ENCODE measurements around the gene AP1M1. TPM values are rescaled to one million over a fixed set of nuclear protein-coding genes. Genes with fewer than 3 reads are reported as not detected.

The AP1M1 gene
- total RNA-seq, 1 experiment from 2014 or later = 27.7 TPM

GRCh38 chr19:16259385-16260159 is 61.9 kb downstream of the AP1M1 start:
- no peak for ATAC-seq

GRCh38 chr19:16260160-16260811 is 62.6 kb downstream of the AP1M1 start:
- Mint-ChIP-seq H3K9me3 (no peaks in the 10 kb centered on the region), H3K27ac (no peak overlapping the region), H3K36me3 (no peaks in the 10 kb centered on the region), H3K4me1 (no peaks in the 10 kb centered on the region), H3K27me3 (ENCODE audit: low read depth) (no peaks in the 10 kb centered on the region), H3K4me3 (no peak overlapping the region)
- no peak for DNase-seq (ENCODE audit: low spot score)
- TF ChIP-seq NFATC4 (CRISPR knock-in tag; IDR thresholded peaks at IDR 0.05) (no peak), NFYB (CRISPR knock-in tag; conservative IDR thresholded peaks at IDR 0.05; ENCODE audit: low read depth) (no peak), ELF4 (CRISPR knock-in tag; IDR thresholded peaks at IDR 0.05; ENCODE audit: low read depth) (no peak), JUN (CRISPR knock-in tag; IDR thresholded peaks at IDR 0.05) (no peak), NR3C1 (CRISPR knock-in tag; conservative IDR thresholded peaks at IDR 0.05; ENCODE audit: low read depth) (no peak), TEAD4 (CRISPR knock-in tag; IDR thresholded peaks at IDR 0.05) (no peak), ZNF423 (CRISPR knock-in tag; IDR thresholded peaks at IDR 0.05) (no peak), ZNF232 (CRISPR knock-in tag; IDR thresholded peaks at IDR 0.05) (no peak), EMX1 (CRISPR knock-in tag; IDR thresholded peaks at IDR 0.05) (no peak), GABPB1 (CRISPR knock-in tag; IDR thresholded peaks at IDR 0.05) (no peak), ARID4B (CRISPR knock-in tag; IDR thresholded peaks at IDR 0.05; ENCODE audit: borderline replicate concordance) (no peak), ZNF219 (CRISPR knock-in tag; IDR thresholded peaks at IDR 0.05; ENCODE audit: borderline replicate concordance) (no peak), RORB (CRISPR knock-in tag; IDR thresholded peaks at IDR 0.05) (no peak), ZMAT4 (CRISPR knock-in tag; IDR thresholded peaks at IDR 0.05) (no peak), JAZF1 (CRISPR knock-in tag; IDR thresholded peaks at IDR 0.05) (no peak), ZNF396 (CRISPR knock-in tag; IDR thresholded peaks at IDR 0.05; ENCODE audit: borderline replicate concordance) (no peak), ZNF138 (CRISPR knock-in tag; conservative IDR thresholded peaks at IDR 0.05) (no peak), ZBTB21 (CRISPR knock-in tag; IDR thresholded peaks at IDR 0.05; ENCODE audit: borderline replicate concordance) (no peak), ZNF121 (CRISPR knock-in tag; IDR thresholded peaks at IDR 0.05) (no peak)
- TF ChIP-seq, protein P1, sequence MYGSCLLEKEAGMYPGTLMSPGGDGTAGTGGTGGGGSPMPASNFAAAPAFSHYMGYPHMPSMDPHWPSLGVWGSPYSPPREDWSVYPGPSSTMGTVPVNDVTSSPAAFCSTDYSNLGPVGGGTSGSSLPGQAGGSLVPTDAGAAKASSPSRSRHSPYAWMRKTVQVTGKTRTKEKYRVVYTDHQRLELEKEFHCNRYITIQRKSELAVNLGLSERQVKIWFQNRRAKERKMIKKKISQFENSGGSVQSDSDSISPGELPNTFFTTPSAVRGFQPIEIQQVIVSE (CRISPR knock-in tag; IDR thresholded peaks at IDR 0.05; ENCODE audit: borderline replicate concordance) = no peak
- ChIA-PET POLR2A (no interaction called here), CTCF (no interaction called here)
- no peak for ATAC-seq

More at GRCh38 chr19:16259385-16260159, 61.9 kb downstream of the AP1M1 start:
- ChIA-PET CTCF (interaction anchor here (0.9 to 1.3 kb wide), 3 partner anchors 11 to 123 kb away, joined by 3 to 4 read pairs (median 4); no protein-coding TSS in a partner anchor), POLR2A (no interaction called here)
- no peaks in the 10 kb centered on the region for H3K36me3 Mint-ChIP-seq
- no peak overlapping the region for H3K4me3 Mint-ChIP-seq
- H3K9me3 Mint-ChIP-seq = 0 out of 2 replicates have a peak, but pooled peaks cover 4% of the 10 kb centered on the region
- DNase-seq (ENCODE audit: low spot score) = no peak
- H3K27ac Mint-ChIP-seq = no peak overlapping the region
- no peaks in the 10 kb centered on the region for H3K4me1 Mint-ChIP-seq
- H3K27me3 Mint-ChIP-seq (ENCODE audit: low read depth) = no peaks in the 10 kb centered on the region
- TF ChIP-seq NFYB (CRISPR knock-in tag; conservative IDR thresholded peaks at IDR 0.05; ENCODE audit: low read depth) (no peak), ZNF671 (CRISPR knock-in tag; IDR thresholded peaks at IDR 0.05) (no peak), NR2C2 (CRISPR knock-in tag; IDR thresholded peaks at IDR 0.05) (no peak), ZMAT4 (CRISPR knock-in tag; IDR thresholded peaks at IDR 0.05) (no peak), ZNF121 (CRISPR knock-in tag; IDR thresholded peaks at IDR 0.05) (no peak)
- TF ChIP-seq, protein P2, sequence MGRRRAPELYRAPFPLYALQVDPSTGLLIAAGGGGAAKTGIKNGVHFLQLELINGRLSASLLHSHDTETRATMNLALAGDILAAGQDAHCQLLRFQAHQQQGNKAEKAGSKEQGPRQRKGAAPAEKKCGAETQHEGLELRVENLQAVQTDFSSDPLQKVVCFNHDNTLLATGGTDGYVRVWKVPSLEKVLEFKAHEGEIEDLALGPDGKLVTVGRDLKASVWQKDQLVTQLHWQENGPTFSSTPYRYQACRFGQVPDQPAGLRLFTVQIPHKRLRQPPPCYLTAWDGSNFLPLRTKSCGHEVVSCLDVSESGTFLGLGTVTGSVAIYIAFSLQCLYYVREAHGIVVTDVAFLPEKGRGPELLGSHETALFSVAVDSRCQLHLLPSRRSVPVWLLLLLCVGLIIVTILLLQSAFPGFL (CRISPR knock-in tag; IDR thresholded peaks at IDR 0.05; ENCODE audit: borderline replicate concordance) = no peak
